ENCODE results near the gene POLE. TPM values are rescaled to one million over a fixed set of nuclear protein-coding genes. Genes with fewer than 3 reads are reported as not detected.

Gene POLE
- total and polyA plus RNA-seq, 7 experiments from 2014 or later, result 3.6 to 138 (median 60.8) TPM

GRCh38 chr12:132575661-132576060, 111.5 kb downstream of the POLE start:
- Mint-ChIP-seq H3K27me3 (no peaks in the 10 kb centered on the region), H3K4me1 (peaks cover 0 to 3% (median 0%) of the 10 kb centered on the region in 7 donors), H3K27ac (no peak overlapping the region), H3K9me3 (no peaks in the 10 kb centered on the region), H3K4me3 (no peak overlapping the region), H3K36me3 (peaks cover 0 to 25% (median 4%) of the 10 kb centered on the region in 5 donors)
- Histone ChIP-seq H3K36me3 (ENCODE audit: control insufficient read depth in 2 of 3, insufficient read depth in 3 of 3, low read length in 3 of 3) (peaks cover 0 to 84% (median 3%) of the 10 kb centered on the region in 3 experiments), H3K27me3 (ENCODE audit: control insufficient read depth in 2 of 2, insufficient read depth in 2 of 2, low read length in 2 of 2) (no peaks in the 10 kb centered on the region), H3K9me3 (ENCODE audit: control insufficient read depth in 2 of 3, low read length in 3 of 3) (no peaks in the 10 kb centered on the region), H3K4me1 (ENCODE audit: control insufficient read depth in 2 of 2, insufficient read depth in 2 of 2, low read length in 2 of 2) (no peaks in the 10 kb centered on the region), H3K27ac (ENCODE audit: low read depth, low read length) (no peak overlapping the region), H3K4me3 (ENCODE audit: low read length) (no peak overlapping the region)
- DNase-seq (no peak), ATAC-seq (no peak)
- intact Hi-C loops (cut with micrococcal nuclease), result no loop called here
- ChIA-PET POLR2A (no interaction called here), CTCF (no interaction called here)

DNA sequence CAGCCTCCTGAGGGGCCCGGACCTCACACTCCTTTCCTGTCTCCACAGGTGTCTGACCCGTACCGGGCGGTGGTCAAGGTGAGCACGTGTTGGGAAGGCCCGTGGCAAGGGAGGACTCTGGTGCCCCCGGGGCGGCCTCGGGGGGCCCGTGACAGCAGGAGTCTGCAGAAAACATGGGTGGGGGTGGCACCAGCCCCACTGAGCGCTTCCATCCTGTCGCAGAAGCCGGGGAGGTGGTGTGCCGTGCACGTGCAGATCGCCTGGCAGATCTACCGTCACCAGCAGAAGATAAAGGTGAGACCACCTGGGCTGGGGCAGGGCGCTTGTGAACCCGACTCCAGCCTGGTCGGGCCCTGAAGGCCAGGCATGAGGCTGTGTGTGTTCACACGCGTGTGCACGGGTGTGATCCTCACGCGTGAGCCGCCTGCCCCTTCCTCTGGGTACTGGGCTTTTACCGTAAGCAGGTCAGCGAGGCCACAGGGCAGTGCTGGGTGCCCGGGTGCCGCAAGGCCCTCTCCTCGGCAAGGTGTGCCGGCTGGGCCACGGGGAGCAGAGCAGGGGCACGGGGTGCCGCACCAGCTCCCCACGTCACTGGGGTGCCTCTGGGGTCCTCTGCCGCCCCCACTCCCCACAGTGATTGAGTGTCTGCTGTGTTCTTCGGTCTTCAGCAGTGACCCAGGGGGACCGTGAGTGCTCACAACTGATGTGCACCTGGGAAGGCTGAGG, 112.7 kb downstream of the POLE start:
- no peaks in the 10 kb centered on the region for H3K9me3 Mint-ChIP-seq
- Histone ChIP-seq H3K27me3 (ENCODE audit: control insufficient read depth in 2 of 2, insufficient read depth in 2 of 2, low read length in 2 of 2) (no peaks in the 10 kb centered on the region), H3K4me1 (ENCODE audit: control insufficient read depth in 2 of 2, insufficient read depth in 2 of 2, low read length in 2 of 2) (no peaks in the 10 kb centered on the region), H3K27ac (ENCODE audit: low read depth, low read length) (no peak overlapping the region), H3K9me3 (ENCODE audit: control insufficient read depth in 2 of 3, low read length in 3 of 3) (no peaks in the 10 kb centered on the region), H3K4me3 (ENCODE audit: low read length) (no peak overlapping the region), H3K36me3 (ENCODE audit: control insufficient read depth in 2 of 3, insufficient read depth in 3 of 3, low read length in 3 of 3) (peaks cover 0 to 81% (median 3%) of the 10 kb centered on the region in 3 experiments)
- DNase-seq, result no peak
- POLR2A ChIA-PET, result no interaction called here
- CTCF ChIA-PET, result no interaction called here
- H3K27me3 Mint-ChIP-seq, result no peaks in the 10 kb centered on the region
- no peak overlapping the region for H3K4me3 Mint-ChIP-seq
- no peak overlapping the region for H3K27ac Mint-ChIP-seq
- intact Hi-C loops (cut with micrococcal nuclease), result no loop called here
- ATAC-seq, result no peak
- peaks cover 0 to 3% (median 0%) of the 10 kb centered on the region in 7 donors for H3K4me1 Mint-ChIP-seq
- H3K36me3 Mint-ChIP-seq, result peaks cover 0 to 17% (median 4%) of the 10 kb centered on the region in 5 donors

Small RNA genes lying within 50 kb of the gene (microRNA-seq; reads per million reads assigned to microRNA genes)
- gene MIR6763 (ENCODE audit: borderline microRNAs expressed), result not detected

Other genes with a start within 250 kb of the POLE start
- gene FBRSL1, start 197.2 kb downstream of the POLE start, total RNA-seq, result 100 to 1,000 TPM in 2 of 5 experiments, 10 to 100 TPM in 3; 56.3 to 105 (median 93.0) TPM
- gene FBRSL1, start 197.2 kb downstream of the POLE start, polyA plus RNA-seq, result under 1 TPM; 0.77 to 0.92 TPM
- gene LRCOL1, start 76.8 kb downstream of the POLE start, total RNA-seq, result not detected
- gene LRCOL1, start 76.8 kb downstream of the POLE start, polyA plus RNA-seq, result not detected
- under 1 TPM in 1 of 5 experiments, not detected in 4; 0.32 TPM for gene P2RX2, start 68.6 kb downstream of the POLE start, total RNA-seq
- gene P2RX2, start 68.6 kb downstream of the POLE start, polyA plus RNA-seq, result not detected
- 10 to 100 TPM in 1 of 5 experiments, 1 to 10 TPM in 4; 2.6 to 26.8 (median 5.4) TPM for gene PXMP2, start 245 bp upstream of the POLE start, total RNA-seq
- 10 to 100 TPM; 10.4 to 11.1 TPM for gene PXMP2, start 245 bp upstream of the POLE start, polyA plus RNA-seq
- gene PGAM5, start 23.5 kb upstream of the POLE start, total RNA-seq, result 10 to 100 TPM; 19.3 to 51.7 (median 21.4) TPM
- 10 to 100 TPM; 15.3 to 26.6 TPM for gene PGAM5, start 23.5 kb upstream of the POLE start, polyA plus RNA-seq
- 10 to 100 TPM; 69.5 to 95.5 (median 92.2) TPM for gene ANKLE2, start 74.5 kb upstream of the POLE start, total RNA-seq
- 10 to 100 TPM; 21.5 to 34.3 TPM for gene ANKLE2, start 74.5 kb upstream of the POLE start, polyA plus RNA-seq
- 10 to 100 TPM; 46.3 to 65.7 (median 63.6) TPM for gene GOLGA3, start 141.5 kb upstream of the POLE start, total RNA-seq
- gene GOLGA3, start 141.5 kb upstream of the POLE start, polyA plus RNA-seq, result 10 to 100 TPM; 11.7 to 16.6 TPM
- gene CHFR, start 200.3 kb upstream of the POLE start, total RNA-seq, result 10 to 100 TPM; 66.7 to 97.8 (median 81.7) TPM
- gene CHFR, start 200.3 kb upstream of the POLE start, polyA plus RNA-seq, result 10 to 100 TPM; 25.2 to 44.4 TPM

Measured in naive thymus-derived CD4-positive, alpha-beta T cell (primary cell).